IMR-90 (cell line): ENCODE data around the gene CAMSAP3. TPM values are rescaled to one million over a fixed set of nuclear protein-coding genes. Genes with fewer than 3 reads are reported as not detected.

Experiments
- ATAC-seq: fragments of 200-7000 bp; cut with Tn5 transposase; 2 replicates; pipeline ENCODE4 v1.9.1; 2020; ENCODE audit warnings: low read depth, mild to moderate bottlenecking, moderate library complexity
- BruUV-seq: library from RNA; stranded (reverse); fragments of 400-500 nt; replicated peaks from 2 replicates; lab custom pipeline; 2021; lab: Mats Ljungman, UMichigan
- CTCF ChIA-PET: fragments of 300-600 bp; formaldehyde crosslinking; extraction: SDS; loops from one replicate; lab custom pipeline; 2021; ENCODE audit warnings: antibody characterized with exemption; lab: Yijun Ruan, JAX
- POLR2A ChIA-PET: fragments of 300-600 bp; sonication (Branson Sonifier 250); formaldehyde crosslinking; loops from one replicate; lab custom pipeline; 2022; ENCODE audit warnings: antibody characterized with exemption; ENCODE audit not compliant: unreplicated experiment; lab: Charles Lee
- DNase-seq: peaks from one replicate; pipeline ENCODE4 v3.0.0; 2013
- H2AFZ ChIP-seq: replicated peaks from 2 replicates; pipeline ENCODE3; 2013; ENCODE audit warnings: low read length, mild to moderate bottlenecking; ENCODE audit not compliant: poor library complexity
- H2AK5ac ChIP-seq: 2 replicates; pipeline ENCODE4 v1.6.1; 2013; ENCODE audit warnings: low read depth, low read length, inconsistent platforms
- H2AK9ac ChIP-seq: replicated peaks from 2 replicates; pipeline ENCODE3; 2013; ENCODE audit warnings: mild to moderate bottlenecking, low read depth, low read length, moderate library complexity; ENCODE audit not compliant: poor library complexity
- H2BK120ac ChIP-seq: 2 replicates; pipeline ENCODE4 v1.6.1; 2013; ENCODE audit warnings: low read depth, low read length, inconsistent platforms
- H2BK15ac ChIP-seq: 3 replicates; pipeline ENCODE4 v1.6.1; 2013; ENCODE audit warnings: low read depth, low read length, inconsistent platforms
- H2BK20ac ChIP-seq: 2 replicates; pipeline ENCODE4 v1.6.1; 2013; ENCODE audit warnings: low read depth, mild to moderate bottlenecking, inconsistent platforms, low read length, moderate library complexity
- H2BK5ac ChIP-seq: 2 replicates; pipeline ENCODE4 v1.6.1; 2013; ENCODE audit warnings: mild to moderate bottlenecking, low read depth, low read length, inconsistent platforms; ENCODE audit not compliant: poor library complexity, severe bottlenecking
- H3K14ac ChIP-seq: replicated peaks from 2 replicates; pipeline ENCODE4 v1.6.1; 2013; ENCODE audit warnings: low read depth, low read length, inconsistent platforms
- H3K18ac ChIP-seq: 2 replicates; pipeline ENCODE4 v1.6.1; 2013; ENCODE audit warnings: low read depth, low read length, control low read depth
- H3K23ac ChIP-seq: 2 replicates; pipeline ENCODE4 v1.6.1; 2013; ENCODE audit warnings: low read depth, low read length, inconsistent platforms
- H3K27ac ChIP-seq: 2 replicates; pipeline ENCODE4 v1.5.1; 2013; ENCODE audit warnings: mild to moderate bottlenecking, control low read depth, low read length; ENCODE audit not compliant: insufficient read depth
- H3K27me3 ChIP-seq: 2 replicates; pipeline ENCODE4 v1.6.1; 2013; ENCODE audit warnings: low read length; ENCODE audit not compliant: control insufficient read depth, insufficient read depth
- H3K36me3 ChIP-seq: 2 replicates; pipeline ENCODE4 v1.6.1; 2013; ENCODE audit warnings: low read length, mixed read lengths; ENCODE audit not compliant: control insufficient read depth, insufficient read depth
- H3K4ac ChIP-seq: 2 replicates; pipeline ENCODE4 v1.6.1; 2013; ENCODE audit warnings: low read depth, low read length, inconsistent platforms
- H3K4me1 ChIP-seq: 2 replicates; pipeline ENCODE4 v1.6.1; 2013; ENCODE audit warnings: low read length, mixed read lengths; ENCODE audit not compliant: control insufficient read depth, insufficient read depth
- H3K4me2 ChIP-seq: 2 replicates; pipeline ENCODE4 v1.6.1; 2013; ENCODE audit warnings: low read depth, mild to moderate bottlenecking, control low read depth, low read length, moderate library complexity
- H3K4me3 ChIP-seq: 2 replicates; pipeline ENCODE4 v1.5.1; 2013; ENCODE audit warnings: low read depth, mild to moderate bottlenecking, control low read depth, low read length, moderate library complexity; ENCODE audit not compliant: insufficient read depth
- H3K56ac ChIP-seq: 2 replicates; pipeline ENCODE4 v1.6.1; 2013; ENCODE audit warnings: low read length, inconsistent platforms; ENCODE audit not compliant: insufficient read depth; ENCODE audit errors: extremely low read depth
- H3K79me1 ChIP-seq, 2 experiments: 2 replicates each; pipeline ENCODE4 v1.6.1; 2013; ENCODE audit warnings: low read length in 2 of 2, inconsistent platforms in 1 of 2, low read depth in 1 of 2
- H3K9ac ChIP-seq: 2 replicates; pipeline ENCODE4 v1.6.1; 2013; ENCODE audit warnings: low read depth, low read length, control low read depth
- H3K9me1 ChIP-seq: 2 replicates; pipeline ENCODE4 v1.6.1; 2013; ENCODE audit warnings: low read length, inconsistent platforms; ENCODE audit not compliant: insufficient read depth
- H3K9me3 ChIP-seq: 2 replicates; pipeline ENCODE4 v1.6.1; 2013; ENCODE audit warnings: low read length; ENCODE audit not compliant: control insufficient read depth, insufficient read depth
- H4K20me1 ChIP-seq: 2 replicates; pipeline ENCODE4 v1.6.1; 2013; ENCODE audit warnings: low read length, inconsistent platforms; ENCODE audit not compliant: insufficient read depth
- H4K5ac ChIP-seq: 2 replicates; pipeline ENCODE4 v1.6.1; 2013; ENCODE audit warnings: mild to moderate bottlenecking, low read depth, low read length, control low read depth
- H4K8ac ChIP-seq, 2 experiments: 2 replicates each; pipeline ENCODE4 v1.6.1; 2013; ENCODE audit warnings: low read depth in 2 of 2, low read length in 2 of 2, control low read depth in 1 of 2, inconsistent platforms in 1 of 2
- H4K91ac ChIP-seq: 2 replicates; pipeline ENCODE4 v1.6.1; 2013; ENCODE audit warnings: low read depth, low read length, inconsistent platforms; ENCODE audit not compliant: insufficient read depth
- BHLHE40 ChIP-seq: fragments of 150-350 bp; IDR thresholded peaks from 2 replicates; pipeline ENCODE4 v1.6.1; 2016; ENCODE audit warnings: mild to moderate bottlenecking, low read depth, low read length
- CEBPB ChIP-seq: IDR thresholded peaks from 2 replicates; pipeline ENCODE4 v1.6.1; 2012; ENCODE audit warnings: low read depth, low read length, improper control_type of control experiment
- CHD1 ChIP-seq: IDR thresholded peaks from 2 replicates; pipeline ENCODE4 v1.6.1; 2012; ENCODE audit warnings: low read depth, low read length, improper control_type of control experiment
- CTCF ChIP-seq: conservative IDR thresholded peaks from 2 replicates; pipeline ENCODE4 v1.5.1; 2012; ENCODE audit warnings: mild to moderate bottlenecking, low read depth, low read length, improper control_type of control experiment
- ELK1 ChIP-seq: fragments of 150-350 bp; IDR thresholded peaks from 2 replicates; pipeline ENCODE4 v1.6.1; 2016; ENCODE audit warnings: low read depth, mild to moderate bottlenecking, low read length, moderate library complexity, borderline replicate concordance
- FOS ChIP-seq: fragments of 150-350 bp; IDR thresholded peaks from 2 replicates; pipeline ENCODE4 v1.6.1; 2016; ENCODE audit warnings: low read depth, low read length
- MAFK ChIP-seq: IDR thresholded peaks from 2 replicates; pipeline ENCODE4 v1.6.1; 2012; ENCODE audit warnings: low read depth, low read length, improper control_type of control experiment
- MAZ ChIP-seq: IDR thresholded peaks from 2 replicates; pipeline ENCODE4 v1.6.1; 2012; ENCODE audit warnings: low read depth, mild to moderate bottlenecking, low read length, improper control_type of control experiment, moderate library complexity, borderline replicate concordance
- MXI1 ChIP-seq: IDR thresholded peaks from 2 replicates; pipeline ENCODE4 v1.6.1; 2012; ENCODE audit warnings: low read depth, mild to moderate bottlenecking, low read length, moderate library complexity, borderline replicate concordance
- NFE2L2 ChIP-seq: fragments of 150-350 bp; IDR thresholded peaks from 2 replicates; pipeline ENCODE4 v1.6.1; 2016; ENCODE audit warnings: low read depth, mild to moderate bottlenecking, low read length
- POLR2A ChIP-seq: IDR thresholded peaks from 2 replicates; pipeline ENCODE4 v1.6.1; 2012; ENCODE audit warnings: mild to moderate bottlenecking, low read depth, low read length
- RAD21 ChIP-seq: IDR thresholded peaks from 2 replicates; pipeline ENCODE4 v1.6.1; 2012; ENCODE audit warnings: low read length, improper control_type of control experiment
- RCOR1 ChIP-seq: IDR thresholded peaks from 2 replicates; pipeline ENCODE4 v1.6.1; 2012; ENCODE audit warnings: mild to moderate bottlenecking, low read length, improper control_type of control experiment; ENCODE audit not compliant: insufficient replicate concordance
- RFX5 ChIP-seq: IDR thresholded peaks from 2 replicates; pipeline ENCODE4 v1.8.0; 2012; ENCODE audit warnings: low read depth, mild to moderate bottlenecking, low read length, moderate library complexity
- SMC3 ChIP-seq: fragments of 150-350 bp; IDR thresholded peaks from 2 replicates; pipeline ENCODE4 v1.6.1; 2016; ENCODE audit warnings: low read depth, mild to moderate bottlenecking, antibody characterized with exemption, low read length, moderate library complexity
- USF2 ChIP-seq: fragments of 150-350 bp; IDR thresholded peaks from 2 replicates; pipeline ENCODE4 v1.6.1; 2017; ENCODE audit warnings: mild to moderate bottlenecking, antibody characterized with exemption, low read length, low read depth
- WGBS, 2 experiments: methylation state at CpG; one replicate each; pipeline versions ENCODE4 v1.1.5 to v1.1.7; 2013; ENCODE audit warnings: missing lambda C conversion rate in 2 of 2; ENCODE audit not compliant: insufficient read length in 1 of 2; ENCODE audit errors: extremely low coverage in 2 of 2; 5-methylcytosine and 5-hydroxymethylcytosine counted together
- dilution Hi-C: fragments of 300-500 bp; cut with HindIII; formaldehyde crosslinking; loops from one replicate; pipeline ENCODE4 v1.14.3; 2018; ENCODE audit warnings: low sequenced_read_pairs; ENCODE audit not compliant: unreplicated experiment
- in situ Hi-C: fragments of 300-500 bp; cut with MboI; formaldehyde crosslinking; loops from 3 replicates; pipeline ENCODE4 v1.14.3; 2019; ENCODE audit warnings: low sequenced_read_pairs, inconsistent platforms, mixed read lengths
- intact Hi-C: fragments of 100-400 bp; cut with micrococcal nuclease; formaldehyde crosslinking; loops from 2 replicates; pipeline ENCODE4 v1.10.0; 2022
- polyA plus RNA-seq, 3 experiments: library from polyadenylated mRNA; depleted of rRNA; stranded (reverse); fragments of >200 nt; gene quantifications; 2 replicates each; pipeline ENCODE4 v1.2.3, GENCODE V29; 2012; ENCODE audit warnings: low replicate concordance in 1 of 3
- total RNA-seq: library from RNA; depleted of rRNA; stranded (reverse); fragments of >200 nt; gene quantifications from 2 replicates; pipeline ENCODE4 v1.2.3, GENCODE V29; 2012

The CAMSAP3 gene
- total and polyA plus RNA-seq, 2 of the 4 experiments (the other 2 are of a cell fraction): not detected

GRCh38 chr19:7617172-7617571 lies 21.5 kb downstream of the CAMSAP3 start:
- Histone ChIP-seq H3K23ac (no peak overlapping the region), H3K56ac (no peak overlapping the region), H4K5ac (no peak overlapping the region), H3K36me3 (peaks cover 37% of the 10 kb centered on the region), H4K20me1 (no peaks in the 10 kb centered on the region), H2BK120ac (no peak overlapping the region), H4K91ac (no peak overlapping the region), H3K79me1 (no peaks in the 10 kb centered on the region), H3K9ac (no peak overlapping the region), H3K4me2 (no peak overlapping the region), H3K9me3 (no peaks in the 10 kb centered on the region), H3K18ac (no peak overlapping the region), H2AFZ (no peak overlapping the region), H2AK5ac (no peak overlapping the region), H4K8ac (no peak overlapping the region), H3K27me3 (no peaks in the 10 kb centered on the region), H2BK5ac (no peak overlapping the region), H2AK9ac (no peak overlapping the region), H3K27ac (no peak overlapping the region), H2BK15ac (no peak overlapping the region), H2BK20ac (no peak overlapping the region), H3K4me1 (no peaks in the 10 kb centered on the region), H3K4me3 (no peak overlapping the region), H3K9me1 (no peaks in the 10 kb centered on the region), H3K4ac (no peak overlapping the region), H3K14ac (no peak overlapping the region)
- no TSS peak for BruUV-seq
- ATAC-seq (no peak), DNase-seq (no peak)
- no peak for TF ChIP-seq ELK1
- no peak for TF ChIP-seq RFX5
- TF ChIP-seq CHD1: no peak
- TF ChIP-seq MAFK: no peak
- no peak for TF ChIP-seq BHLHE40
- no peak for TF ChIP-seq CEBPB
- TF ChIP-seq NFE2L2: no peak
- no peak for TF ChIP-seq USF2
- no peak for TF ChIP-seq CTCF
- no peak for TF ChIP-seq RAD21
- no peak for TF ChIP-seq MAZ
- no peak for TF ChIP-seq SMC3
- TF ChIP-seq RCOR1: no peak
- TF ChIP-seq MXI1: no peak
- no peak for TF ChIP-seq POLR2A
- TF ChIP-seq FOS: no peak
- ChIA-PET CTCF (no interaction called here), POLR2A (no interaction called here)
- intact Hi-C loops (no loop called here), in situ Hi-C loops (no loop called here), dilution Hi-C loops (no loop called here)
- WGBS, 2 experiments: 89% methylated on average over 4 of the region's 12 CpGs; no CpG with 5 or more reads in 1 of the 2 experiments
